GM20431 (cell line): Measurements from ENCODE around the gene COMMD3.
"Not testable (repeated sequence)": the region's sequence is repeated elsewhere in the genome, so short reads cannot be mapped to it uniquely, and the experiment has no call there.

ENCODE experiments used
- in situ Hi-C: fragments of 300-500 bp; cut with MseI, MboI; formaldehyde crosslinking; loops from one replicate; pipeline ENCODE4 v1.15.0; 2020; ENCODE audit warnings: low sequenced_read_pairs; ENCODE audit not compliant: unreplicated experiment

COMMD3 gene

GRCh38 chr10:22316286-22317075 is at the start of gene COMMD3:
Gene COMMD3 (plus strand): TSS chr10:22316388. CDS start chr10:22316418, 30 bp downstream.
- in situ Hi-C loops = no loop called here

- in situ Hi-C loops = no loop called here
Observed at GRCh38 chr10:22268503-22268902, 47.7 kb upstream of the COMMD3 start.

GRCh38 chr10:22271786-22272185 is 44.4 kb upstream of the COMMD3 start:
- in situ Hi-C loops = no loop called here

DNA sequence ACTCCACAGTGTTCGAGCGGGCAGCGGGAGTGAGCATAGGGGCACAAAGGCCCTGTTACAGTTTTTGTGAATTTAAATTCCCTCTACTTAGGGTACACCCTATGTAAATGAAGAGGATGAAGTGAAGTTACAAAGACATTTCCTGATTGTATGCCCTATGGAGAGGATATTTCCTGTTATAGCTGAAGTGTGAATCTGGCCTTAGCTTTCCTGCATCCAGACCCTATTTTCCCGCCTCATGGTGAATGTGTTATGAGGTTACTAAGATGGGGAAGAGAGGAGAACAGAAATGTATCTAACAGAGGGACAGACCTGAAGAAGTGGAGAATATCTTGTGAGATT is 37.8 kb upstream of the COMMD3 start:
- in situ Hi-C loops = no loop called here

DNA sequence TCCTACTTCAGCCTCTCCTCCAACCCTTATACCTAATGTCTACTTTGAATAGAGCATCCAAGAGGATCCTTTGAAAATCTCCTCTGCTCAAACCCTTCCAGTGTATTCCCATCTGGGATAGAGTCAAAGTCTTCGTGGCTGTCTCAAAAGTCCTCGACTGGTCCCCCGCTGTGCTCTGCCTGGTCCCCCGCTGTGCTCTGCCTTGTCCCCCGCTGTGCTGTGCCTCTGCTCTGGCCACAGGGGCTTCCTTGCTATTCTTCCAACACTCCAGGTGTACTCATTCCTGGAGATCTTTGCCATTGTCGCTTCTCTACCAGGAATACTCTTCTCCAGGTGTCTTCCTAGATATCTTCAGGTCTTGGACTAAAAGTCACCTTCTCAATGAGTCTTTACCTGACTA is 36.1 kb upstream of the COMMD3 start:
- in situ Hi-C loops = no loop called here

- in situ Hi-C loops = no loop called here
Observed at GRCh38 chr10:22285130-22285529, 31.1 kb upstream of the COMMD3 start.

GRCh38 chr10:22293747-22294404 is 22.3 kb upstream of the COMMD3 start:
- in situ Hi-C loops = no loop called here

DNA sequence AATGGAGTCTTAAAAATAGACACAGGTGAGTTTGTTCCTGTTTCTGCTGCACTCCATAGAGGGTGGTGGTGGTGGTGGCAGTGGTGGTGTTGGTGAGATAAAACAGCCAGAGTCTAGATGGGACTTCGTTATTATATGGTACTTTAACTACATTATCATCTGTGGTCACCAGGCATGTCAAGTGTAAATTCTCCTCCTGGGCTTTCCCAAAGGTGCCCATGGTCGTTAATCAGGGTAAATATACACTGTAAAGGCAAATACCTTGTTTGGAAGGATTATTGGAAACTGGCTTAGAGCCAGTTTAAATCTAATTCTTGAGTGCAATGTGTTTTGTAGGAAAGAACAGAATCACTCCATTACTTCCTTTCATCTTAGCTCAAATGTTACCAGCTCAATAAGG is 21.5 kb upstream of the COMMD3 start:
- in situ Hi-C loops = no loop called here

GRCh38 chr10:22301193-22301592 is 15.0 kb upstream of the COMMD3 start:
- in situ Hi-C loops = no loop called here

DNA sequence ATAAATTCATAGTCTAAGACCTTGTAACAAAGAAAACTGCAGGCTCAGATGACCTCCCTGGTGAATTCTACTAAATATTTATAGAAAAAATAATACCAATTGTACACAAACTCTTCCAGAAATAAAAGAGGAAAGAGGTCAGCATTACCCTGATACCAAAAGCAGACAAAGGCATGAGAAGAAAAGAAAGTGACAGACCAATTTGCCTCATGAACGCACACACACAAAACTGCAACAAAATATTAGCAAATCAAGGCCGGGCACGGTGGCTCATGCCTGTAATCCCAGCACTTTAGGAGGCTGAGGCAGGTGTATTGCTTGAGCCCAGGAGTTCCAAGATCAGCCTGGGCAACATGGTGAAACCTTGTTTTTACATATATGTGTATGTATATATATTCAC is 12.7 kb upstream of the COMMD3 start:
- in situ Hi-C loops = no loop called here

GRCh38 chr10:22305721-22306120 is 10.5 kb upstream of the COMMD3 start:
- in situ Hi-C loops = no loop called here

- in situ Hi-C loops = no loop called here
Observed at GRCh38 chr10:22308390-22308789, 7.8 kb upstream of the COMMD3 start.

- in situ Hi-C loops = no loop called here
Observed at GRCh38 chr10:22309180-22310000, 6.8 kb upstream of the COMMD3 start.

GRCh38 chr10:22310012-22310411 is 6.2 kb upstream of the COMMD3 start:
- in situ Hi-C loops = not testable (repeated sequence)

DNA sequence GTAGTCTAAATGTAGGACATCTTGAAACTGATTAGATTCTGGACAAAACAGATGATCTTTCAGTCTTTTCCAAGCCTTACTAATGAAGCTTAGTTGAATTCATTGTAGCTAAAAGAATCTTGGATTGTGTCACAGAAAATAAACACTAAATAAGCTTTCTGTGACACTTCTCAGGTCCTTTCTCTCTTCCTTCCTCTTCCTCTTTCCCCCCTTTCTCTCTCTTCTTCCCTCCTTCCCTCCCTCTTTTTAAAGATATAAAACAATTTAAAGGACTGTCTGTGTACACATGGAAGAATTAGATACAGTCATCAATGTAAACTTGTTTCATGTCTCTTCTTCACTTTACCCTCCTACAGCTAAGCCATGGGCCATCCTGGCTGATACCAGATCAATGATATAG is 5.3 kb upstream of the COMMD3 start:
- in situ Hi-C loops = no loop called here

- in situ Hi-C loops = no loop called here
Observed at GRCh38 chr10:22314852-22315251, 1.3 kb upstream of the COMMD3 start.

DNA sequence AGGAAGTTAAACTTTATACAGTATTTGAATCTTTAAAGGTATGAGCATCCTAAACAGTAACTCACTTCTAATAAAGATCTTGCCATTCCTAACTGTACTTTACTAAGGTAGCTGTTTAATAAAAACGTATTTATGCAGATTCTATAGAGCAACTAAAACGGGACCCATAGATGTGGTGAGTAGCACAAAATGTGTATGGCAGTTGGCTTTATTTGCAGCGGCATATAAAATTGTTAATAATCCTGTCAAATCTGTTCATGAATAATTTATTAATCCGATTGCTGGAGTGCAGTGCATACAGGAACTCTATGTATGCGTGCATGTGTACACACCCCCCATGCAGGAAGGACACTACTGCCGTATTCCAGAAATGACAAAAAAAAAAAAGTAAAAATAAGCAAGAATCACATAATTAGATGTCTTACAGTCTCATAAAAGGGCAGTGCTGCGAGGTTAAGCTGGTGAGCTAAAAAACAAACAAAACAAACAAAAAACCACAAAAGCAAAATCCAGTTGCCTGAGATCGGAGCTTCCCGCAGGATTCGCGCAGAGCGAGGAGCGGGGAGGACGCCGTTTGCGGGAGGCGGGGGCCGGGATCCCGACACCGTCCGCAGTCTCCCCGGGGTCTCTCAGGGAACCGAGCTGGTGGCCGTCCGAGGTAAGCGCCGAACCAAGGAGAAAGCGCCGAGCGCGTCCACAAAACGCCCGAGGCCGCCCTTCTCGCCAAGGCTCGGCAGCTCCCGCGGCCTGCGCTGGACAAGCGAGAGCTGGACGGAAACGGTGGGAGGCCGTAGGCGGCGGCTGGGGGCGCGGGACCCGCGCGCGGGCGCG is 518 bp upstream of the COMMD3 start:
- in situ Hi-C loops = no loop called here

- in situ Hi-C loops = no loop called here
Observed at GRCh38 chr10:22317076-22317370, 835 bp downstream of the COMMD3 start.

GRCh38 chr10:22317771-22318565 is 1.8 kb downstream of the COMMD3 start:
- in situ Hi-C loops = no loop called here

- in situ Hi-C loops = no loop called here
Observed at GRCh38 chr10:22318772-22319171, 2.6 kb downstream of the COMMD3 start.
